HG03175 (cell line): ENCODE data around the gene NAIF1.
"Not testable (repeated sequence)": the region's sequence is repeated elsewhere in the genome, so short reads cannot be mapped to it uniquely, and the experiment has no call there.

Experiments
- ATAC-seq: cut with Tn5 transposase; IDR thresholded peaks from one replicate; pipeline ENCODE4 v1.9.1; 2021; ENCODE audit warnings: mild to moderate bottlenecking, moderate library complexity; ENCODE audit not compliant: unreplicated experiment

The NAIF1 gene

GRCh38 chr9:128066713-128067644 is at the start of gene NAIF1:
TSS of gene NAIF1 (minus strand) at chr9:128067320. CDS start at chr9:128067101, 219 bp downstream.
- ATAC-seq: peak; percentile 65

GRCh38 chr9:128116104-128117083 is 49.3 kb upstream of the NAIF1 start:
- ATAC-seq: no peak

GRCh38 chr9:128115187-128116103 is 48.3 kb upstream of the NAIF1 start:
- ATAC-seq: no peak

GRCh38 chr9:128114326-128115186 is 47.4 kb upstream of the NAIF1 start:
- ATAC-seq: no peak

- ATAC-seq: no peak
Observed at GRCh38 chr9:128113526-128114325, 46.6 kb upstream of the NAIF1 start.

- not testable (repeated sequence) for ATAC-seq
Observed at GRCh38 chr9:128111726-128112125, 44.6 kb upstream of the NAIF1 start.

GRCh38 chr9:128109050-128109709 is 42.1 kb upstream of the NAIF1 start:
- no peak for ATAC-seq

- ATAC-seq: no peak
Observed at GRCh38 chr9:128108269-128109049, 41.3 kb upstream of the NAIF1 start.

- no peak for ATAC-seq
Observed at GRCh38 chr9:128107468-128108268, 40.5 kb upstream of the NAIF1 start.

GRCh38 chr9:128106940-128107467 is 39.9 kb upstream of the NAIF1 start:
- ATAC-seq: no peak

GRCh38 chr9:128106181-128106939 is 39.2 kb upstream of the NAIF1 start:
- no peak for ATAC-seq

- ATAC-seq: no peak
Observed at GRCh38 chr9:128105538-128106175, 38.5 kb upstream of the NAIF1 start.

- ATAC-seq: no peak
Observed at GRCh38 chr9:128104171-128104618, 37.1 kb upstream of the NAIF1 start.

- ATAC-seq: no peak
Observed at GRCh38 chr9:128103589-128103962, 36.5 kb upstream of the NAIF1 start.
